Globus pallidus (tissue), 1 donor: Measurements from ENCODE around the gene TENM4.
A peak's percentile ranks its signal among the peaks of the same experiment; 100 is the strongest.

Source experiments
- DNase-seq: peaks from one replicate; pipeline ENCODE4 v3.0.0-alpha.2; 2015; ENCODE audit warnings: low spot score

TENM4 gene

DNA sequence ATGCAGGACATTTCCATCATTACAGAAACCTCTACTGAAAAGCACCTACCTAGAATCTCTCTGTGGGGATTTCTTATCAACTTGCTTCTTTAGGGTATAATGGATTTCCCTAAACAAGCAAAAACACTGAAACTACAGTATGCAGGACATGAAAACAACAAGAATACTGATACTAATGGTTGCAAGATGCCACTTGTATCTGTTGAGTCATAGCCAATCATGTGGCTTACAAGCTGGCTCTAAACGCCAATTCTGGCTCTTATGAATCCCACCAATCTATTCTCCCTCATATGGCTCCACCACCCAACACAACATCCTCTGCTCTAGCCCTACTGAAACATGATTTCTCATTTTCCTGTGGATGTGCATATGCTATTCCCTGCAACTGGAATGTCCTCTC is 22.6 kb downstream of the TENM4 start:
- DNase-seq = no peak

DNA sequence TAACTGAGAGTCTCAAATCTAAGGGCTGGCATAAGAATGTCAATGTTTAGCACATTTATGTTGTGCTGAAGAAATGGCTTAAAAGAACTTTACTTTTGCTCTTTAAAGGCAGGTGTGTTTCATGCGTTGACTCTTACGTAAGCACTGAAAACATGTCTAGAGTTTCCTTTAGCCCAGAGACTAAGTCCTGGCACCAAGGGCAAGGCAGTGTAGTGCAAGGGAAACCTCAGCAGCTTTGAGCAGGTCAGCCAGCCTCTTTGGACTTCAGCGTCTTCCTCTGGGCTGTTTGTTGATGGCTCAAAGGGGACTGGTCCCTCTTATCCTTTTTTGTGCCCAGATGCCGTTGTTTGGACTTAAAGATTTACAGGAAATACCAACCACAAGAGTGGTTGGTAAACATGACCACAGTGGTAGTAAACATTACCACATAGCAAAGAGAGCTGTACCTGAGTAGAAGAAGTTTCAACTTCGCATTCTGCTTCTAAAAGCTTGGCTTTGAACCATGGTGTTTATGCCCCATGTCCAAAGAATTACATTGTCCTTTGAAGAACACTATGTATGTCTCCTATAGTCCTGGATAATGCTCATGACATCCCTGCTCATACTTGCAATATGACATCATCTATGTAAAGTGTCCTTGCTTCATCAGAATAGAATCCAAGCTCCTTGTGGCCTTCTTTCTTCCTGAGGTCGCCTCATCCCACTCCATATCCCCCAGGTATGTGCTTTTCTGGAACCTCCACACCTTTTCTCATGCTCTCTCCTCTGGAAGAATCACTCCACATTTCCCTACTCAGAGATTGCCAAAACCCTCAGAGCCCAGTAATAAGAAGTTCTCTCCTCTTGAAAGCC is 23.5 kb downstream of the TENM4 start:
- no peak for DNase-seq

DNA sequence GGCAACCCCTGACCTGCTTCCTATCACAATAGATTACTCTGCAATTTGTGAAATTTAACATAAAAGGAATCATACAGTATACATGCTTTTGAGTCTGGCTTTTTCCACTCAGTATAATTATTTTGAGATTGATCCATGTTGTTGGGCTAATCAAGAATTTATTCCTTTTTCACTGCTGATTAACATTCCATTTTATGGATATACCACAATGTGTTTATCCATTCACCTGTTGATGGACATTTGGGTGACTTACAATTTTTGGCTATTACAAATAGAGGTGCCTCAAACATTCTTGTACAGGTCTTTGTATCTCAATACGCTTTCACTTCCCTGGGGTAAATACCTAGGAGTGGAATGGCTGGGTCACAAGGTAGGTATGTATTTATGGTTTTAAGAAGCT is 24.9 kb downstream of the TENM4 start:
- no peak for DNase-seq

DNA sequence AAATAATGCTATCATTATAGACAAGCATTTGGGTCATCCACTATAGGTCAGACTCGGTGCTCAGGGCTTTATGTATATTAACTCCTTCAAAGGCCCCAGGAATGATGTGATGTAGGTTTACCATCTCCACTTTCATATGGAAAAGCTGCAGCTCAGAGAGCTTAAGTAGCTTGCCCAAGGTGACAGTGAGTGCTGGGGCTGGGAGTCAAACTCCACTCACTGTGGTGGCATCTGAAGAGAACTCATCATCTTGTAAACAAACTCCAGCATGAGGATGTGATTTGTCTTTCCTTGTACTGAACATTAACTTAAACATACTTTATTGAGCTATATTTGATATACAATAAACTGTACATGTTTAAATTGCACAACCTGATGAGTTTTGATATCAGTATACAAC is 25.4 kb downstream of the TENM4 start:
- no peak for DNase-seq

DNA sequence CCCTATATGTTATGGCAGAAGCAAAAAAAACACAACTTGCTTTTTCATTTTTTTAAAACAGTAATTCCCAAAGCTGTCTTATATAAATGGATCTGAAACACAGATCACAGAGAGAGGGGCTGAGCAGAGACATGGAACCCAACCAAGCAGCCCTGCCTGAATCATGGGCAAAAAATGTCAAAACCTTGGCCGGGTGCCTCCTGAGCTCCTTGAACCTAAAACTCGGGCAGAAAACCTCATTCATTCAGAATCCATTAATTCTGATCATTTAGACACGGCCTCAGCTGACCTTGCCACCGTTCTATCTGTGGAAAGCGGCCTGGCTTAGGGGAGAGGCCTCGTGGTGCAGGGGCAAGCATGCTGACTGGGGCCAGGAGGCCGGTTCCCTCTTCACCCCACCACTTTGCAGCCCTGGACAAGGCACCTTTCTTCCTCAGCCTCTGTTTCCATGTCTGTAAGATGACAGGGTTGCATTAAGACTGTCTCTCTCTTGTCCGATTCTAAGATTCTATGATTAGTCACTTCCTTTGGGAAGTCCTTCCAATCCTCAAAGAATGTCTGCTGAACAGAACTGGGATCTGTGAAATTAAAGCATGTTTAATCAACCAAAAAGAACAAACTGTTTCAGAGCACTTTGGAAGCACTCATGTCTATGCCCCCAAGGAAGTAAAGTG is 26.0 kb downstream of the TENM4 start:
- no peak for DNase-seq

DNA sequence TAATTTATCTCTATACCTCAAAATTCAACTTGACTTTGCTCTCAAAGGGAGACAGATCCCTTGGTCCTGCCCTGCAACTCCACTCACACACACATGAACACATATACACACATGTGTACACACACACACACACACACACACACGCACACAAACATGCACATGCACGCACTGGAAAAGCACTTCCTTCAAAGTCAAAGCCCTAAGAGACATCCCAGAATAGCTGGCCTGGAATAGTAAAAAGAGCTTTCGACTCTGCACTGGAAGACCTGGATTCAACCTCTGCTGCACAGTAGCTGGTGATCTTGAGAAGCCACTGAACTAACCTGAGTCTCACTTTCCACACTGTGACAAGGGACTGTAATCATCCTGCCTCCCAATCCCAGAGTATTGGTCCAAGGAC is 26.8 kb downstream of the TENM4 start:
- DNase-seq = no peak

DNA sequence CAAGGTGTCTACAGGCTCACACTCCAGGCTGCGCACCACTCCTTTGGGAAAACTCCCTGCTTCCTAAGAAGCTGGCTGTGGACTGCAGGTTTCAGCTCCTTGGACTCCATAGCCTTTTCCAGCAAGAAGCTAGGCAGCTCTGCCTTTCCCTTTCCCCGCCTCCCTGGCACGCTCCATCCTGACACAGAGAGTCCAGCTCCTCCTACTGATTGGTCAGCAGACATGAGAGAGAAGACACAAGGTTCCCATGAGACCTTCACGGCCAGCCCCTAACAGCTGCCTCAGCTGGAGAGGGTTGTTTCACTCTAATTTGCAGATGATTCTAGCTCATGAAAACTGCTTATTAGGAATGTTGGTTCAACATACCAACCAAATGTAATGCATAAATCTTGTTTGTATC is 27.6 kb downstream of the TENM4 start:
- DNase-seq = peak; percentile 38

DNA sequence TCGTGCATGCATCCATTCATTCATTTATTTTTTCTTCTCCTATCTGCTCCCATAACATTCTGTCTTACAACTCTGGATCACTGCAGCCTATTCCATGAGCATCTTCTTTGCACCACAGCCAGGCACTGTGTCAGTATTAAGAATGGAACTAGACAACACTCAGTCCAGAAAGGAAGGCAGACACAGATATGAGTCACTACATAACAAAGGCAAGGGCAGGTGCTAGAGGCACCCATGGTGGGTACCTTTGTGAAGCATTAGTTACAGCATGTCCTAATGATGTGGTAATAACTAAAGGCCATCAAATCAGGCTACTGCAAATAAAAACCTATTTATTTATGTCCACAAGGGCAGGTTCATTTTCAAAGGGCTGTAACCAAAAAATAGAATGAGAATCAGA is 28.1 kb downstream of the TENM4 start:
- DNase-seq = no peak

GRCh38 chr11:79409330-79409729 is 31.5 kb downstream of the TENM4 start:
- no peak for DNase-seq

DNA sequence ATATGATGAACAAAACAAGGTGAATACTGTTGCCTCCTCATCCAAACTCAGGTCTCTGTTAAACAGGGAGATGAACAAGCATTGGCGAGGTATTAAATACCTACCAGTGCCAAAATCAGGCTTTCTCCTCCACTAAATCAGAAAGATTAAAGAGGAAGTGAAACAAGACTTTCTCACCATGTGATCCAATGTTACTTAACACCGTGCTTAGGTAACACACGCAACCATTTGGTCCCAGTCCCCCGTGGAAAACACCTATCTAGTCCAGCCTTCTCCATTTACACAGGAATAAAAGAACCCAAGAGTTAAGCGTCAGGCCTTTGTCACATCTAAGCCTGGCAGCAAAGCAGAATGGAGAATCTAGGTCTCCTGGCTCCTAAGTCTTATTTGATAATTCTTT is 34.5 kb downstream of the TENM4 start:
- no peak for DNase-seq

DNA sequence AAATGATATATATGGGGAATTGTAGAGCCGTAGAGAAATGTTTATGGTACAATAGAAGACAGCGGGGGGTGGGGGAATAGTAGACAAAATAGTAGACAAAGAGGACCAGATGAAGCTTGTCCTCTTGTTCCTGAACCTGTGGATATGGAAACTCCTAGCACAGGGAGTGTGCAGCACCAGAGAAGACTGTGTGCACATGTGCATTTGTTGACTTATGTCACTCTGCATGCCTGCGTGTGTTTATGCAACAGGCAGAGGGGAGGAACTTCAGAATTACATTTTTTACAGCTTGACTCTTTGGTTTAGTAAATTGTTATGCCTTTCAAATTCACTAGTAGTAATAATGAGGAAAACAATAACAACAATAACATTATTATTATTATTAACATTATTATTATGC is 36.0 kb downstream of the TENM4 start:
- DNase-seq = no peak

GRCh38 chr11:79404325-79404724 is 36.5 kb downstream of the TENM4 start:
- DNase-seq = peak; percentile 17

- DNase-seq = no peak
Observed at GRCh38 chr11:79403839-79404238, 37.0 kb downstream of the TENM4 start.

DNA sequence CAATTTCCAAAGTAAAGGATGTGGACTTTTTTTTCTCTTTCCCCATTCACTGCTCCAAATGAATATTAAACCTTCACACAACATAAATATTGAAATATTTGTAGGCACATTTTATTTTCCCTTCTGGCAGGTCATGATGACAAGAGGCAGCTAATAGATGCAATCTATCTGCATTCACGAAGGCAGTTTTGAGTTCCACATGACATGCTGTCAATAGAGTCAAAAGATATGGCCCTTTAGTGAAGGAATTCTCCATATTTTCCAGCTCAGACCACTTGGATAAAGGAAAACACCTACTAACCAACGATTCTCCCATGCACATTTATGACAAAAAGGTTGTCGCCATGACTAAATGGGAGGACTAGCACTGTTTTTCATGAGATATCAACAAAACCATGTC is 37.9 kb downstream of the TENM4 start:
- DNase-seq = no peak

GRCh38 chr11:79400717-79401330 is 40.0 kb downstream of the TENM4 start:
- DNase-seq = no peak

GRCh38 chr11:79400206-79400605 is 40.6 kb downstream of the TENM4 start:
- no peak for DNase-seq

DNA sequence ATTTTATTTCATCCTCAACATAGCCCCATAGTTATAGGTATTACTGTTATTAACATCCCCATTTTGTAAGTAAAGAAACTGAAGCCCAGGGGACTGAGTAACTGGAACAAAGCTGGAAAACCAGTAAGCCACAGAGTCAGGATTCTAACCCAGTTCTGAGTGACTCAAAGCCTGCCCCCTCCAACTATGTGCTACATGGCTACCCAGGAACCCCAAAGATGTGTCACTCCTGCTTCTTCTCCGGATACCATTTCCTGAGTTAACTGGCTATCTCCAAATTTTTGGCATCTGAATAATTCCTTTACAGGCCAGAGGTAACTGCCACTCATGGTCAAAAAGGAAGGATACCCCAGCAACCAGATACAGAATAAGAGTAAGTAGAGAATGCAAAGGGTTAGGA is 43.6 kb downstream of the TENM4 start:
- DNase-seq = no peak

GRCh38 chr11:79396674-79397073 is 44.2 kb downstream of the TENM4 start:
- DNase-seq = no peak

GRCh38 chr11:79396001-79396400 is 44.8 kb downstream of the TENM4 start:
- DNase-seq = no peak

DNA sequence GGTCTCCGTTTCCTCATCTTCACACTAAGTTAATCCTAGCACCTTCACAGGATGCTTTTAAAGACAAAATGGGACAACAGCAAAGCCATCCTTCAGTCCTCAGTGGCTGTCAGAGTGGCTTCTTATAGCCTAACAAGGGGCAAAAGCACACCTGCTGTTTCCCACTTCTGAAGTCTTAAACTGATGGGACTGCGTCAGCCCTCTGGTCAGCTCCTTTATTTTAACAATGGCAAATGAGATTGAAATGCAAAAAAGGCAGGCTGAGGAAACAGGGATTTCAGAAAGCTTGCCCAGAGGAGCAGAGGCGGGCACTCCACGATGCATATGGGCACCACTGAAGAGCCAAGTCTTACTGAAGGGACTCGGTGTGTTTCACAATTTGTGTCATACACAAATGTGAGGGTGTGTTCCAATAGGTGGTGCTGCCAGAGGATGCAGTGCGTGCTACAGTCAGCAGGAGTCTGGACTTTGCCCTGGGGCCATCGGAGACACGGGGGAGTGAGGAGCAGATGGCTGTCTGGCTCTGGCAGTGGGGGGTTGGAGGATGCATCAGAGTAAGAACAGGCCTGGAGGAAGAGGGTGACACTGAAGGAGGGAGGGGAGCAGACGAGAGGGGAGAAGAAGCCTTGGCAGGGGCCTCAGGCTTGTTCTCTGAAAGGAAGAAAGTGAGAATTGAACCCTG is 47.3 kb downstream of the TENM4 start:
- DNase-seq = no peak

DNA sequence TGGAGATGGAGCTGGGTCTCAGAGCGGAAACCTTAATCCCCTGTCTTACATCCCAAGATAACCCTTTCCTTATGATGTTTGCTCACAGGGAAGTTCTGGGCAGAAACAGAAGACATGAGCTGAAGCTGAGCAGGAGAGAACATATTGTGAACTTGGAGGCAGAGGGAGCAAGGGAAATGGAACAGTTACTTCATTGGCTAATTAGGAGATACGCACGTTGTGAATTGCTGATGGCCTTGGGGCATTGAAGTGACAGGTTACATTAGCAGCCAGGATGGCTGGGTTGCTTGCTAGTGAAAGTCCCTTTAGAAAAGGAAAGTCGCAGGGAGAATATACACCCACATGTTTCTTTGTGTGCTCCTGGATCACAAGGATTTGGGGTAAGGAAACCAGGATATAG is 48.7 kb downstream of the TENM4 start:
- no peak for DNase-seq

DNA sequence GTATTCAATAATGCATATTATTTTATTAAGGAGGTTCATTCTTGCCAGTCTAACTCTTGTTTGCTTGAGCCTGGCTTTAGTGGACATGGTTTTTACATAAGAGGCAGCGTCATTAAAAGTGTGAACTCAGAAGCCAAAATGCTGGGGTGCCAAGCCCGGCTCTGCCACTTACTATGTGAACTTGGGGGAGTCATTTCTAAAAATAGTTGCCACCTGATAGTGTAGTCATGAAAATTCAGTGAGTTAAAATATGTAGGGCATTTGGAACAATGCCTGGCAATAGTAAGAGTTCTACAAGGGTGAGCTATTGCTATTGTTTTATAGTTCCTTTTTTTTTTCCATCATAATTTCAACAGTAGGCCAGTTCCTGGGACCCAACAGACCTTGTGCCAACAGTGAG is 49.9 kb downstream of the TENM4 start:
- DNase-seq = no peak

DNA sequence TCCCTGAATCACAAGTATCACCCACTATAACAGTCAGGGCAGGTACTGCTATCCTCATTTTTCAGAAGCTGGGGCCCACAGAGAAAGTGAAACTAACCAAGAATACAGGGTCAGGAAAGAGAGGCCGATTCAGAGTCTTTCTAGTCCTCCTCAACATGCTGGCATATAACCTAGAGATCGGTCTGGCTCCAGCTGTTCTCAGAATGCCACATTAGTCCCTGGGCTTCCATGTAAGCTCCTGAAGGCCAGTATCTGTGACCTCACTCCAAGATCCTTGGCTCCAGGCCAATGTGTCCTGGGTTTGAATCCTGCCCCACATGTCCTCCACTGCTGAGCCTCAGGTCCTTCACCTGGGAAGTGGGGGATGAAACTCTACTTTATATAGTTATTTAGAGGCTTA is 50.4 kb downstream of the TENM4 start:
- no peak for DNase-seq
